SK-N-SH (cell line): ENCODE measurements around the gene PAXX. TPM values are rescaled to one million over a fixed set of nuclear protein-coding genes. Genes with fewer than 3 reads are reported as not detected.

Experiments
- CTCF ChIA-PET: fragments of 300-600, 350-600 bp; formaldehyde crosslinking; extraction: SDS; loops from one replicate; lab custom pipeline; 2021; lab: Yijun Ruan, JAX
- POLR2A ChIA-PET: fragments of 350-600 bp; sonication (Branson Sonifier 250); formaldehyde crosslinking; extraction: SDS; loops from one replicate; lab custom pipeline; 2020; ENCODE audit warnings: antibody characterized with exemption, inconsistent platforms; lab: Yijun Ruan, JAX
- DNase-seq: peaks from one replicate; pipeline ENCODE4 v3.0.0; 2012
- H2AFZ ChIP-seq: fragments of 200-600 bp; sonication (generic); 2 replicates; pipeline ENCODE4 v1.8.1; 2016; ENCODE audit warnings: antibody characterized with exemption, mild to moderate bottlenecking, low read depth
- H3F3A ChIP-seq: fragments of 200-600 bp; sonication (generic); replicated peaks from 2 replicates; pipeline ENCODE3; 2016; ENCODE audit warnings: antibody characterized with exemption, mild to moderate bottlenecking; ENCODE audit not compliant: insufficient read depth
- H3K27ac ChIP-seq, 2 experiments: fragments of 200-500 bp in 1 of 2; fragments of 200-600 bp in 1 of 2; sonication (Bioruptor generic) in 1 of 2; sonication (generic), shearing (Covaris generic) in 1 of 2; 2 replicates each; pipeline versions ENCODE4 v1.5.1 to v1.6.1; 2014 to 2016; ENCODE audit warnings: low read depth in 2 of 2, inconsistent platforms in 1 of 2, low read length in 1 of 2, mild to moderate bottlenecking in 1 of 2, mixed read lengths in 1 of 2
- H3K27me3 ChIP-seq: fragments of 200-600 bp; sonication (generic), shearing (Covaris generic); 2 replicates; pipeline ENCODE4 v1.6.1; 2016; ENCODE audit warnings: mixed run types; ENCODE audit not compliant: insufficient read depth
- H3K36me3 ChIP-seq, 2 experiments: fragments of 200-500 bp in 1 of 2; fragments of 200-600 bp in 1 of 2; sonication (Bioruptor generic) in 1 of 2; sonication (generic) in 1 of 2; replicated peaks in 1 of 2; 2 replicates each; pipeline versions ENCODE3 to v1.5.1; 2014 to 2016; ENCODE audit warnings: low read length in 1 of 2, mild to moderate bottlenecking in 1 of 2; ENCODE audit not compliant: insufficient read depth in 2 of 2, control insufficient read depth in 1 of 2
- H3K4me1 ChIP-seq, 2 experiments: fragments of 200-500 bp in 1 of 2; fragments of 200-600 bp in 1 of 2; sonication (Bioruptor generic) in 1 of 2; sonication (generic), shearing (Covaris generic) in 1 of 2; 2 replicates each; pipeline versions ENCODE4 v1.5.1 to v1.6.1; 2014 to 2016; ENCODE audit warnings: low read depth in 1 of 2, low read length in 1 of 2, mixed run types in 1 of 2; ENCODE audit not compliant: insufficient read depth in 2 of 2, control insufficient read depth in 1 of 2
- H3K4me2 ChIP-seq: fragments of 200-600 bp; sonication (generic), shearing (Covaris generic); 2 replicates; pipeline ENCODE4 v1.6.1; 2017; ENCODE audit warnings: mixed run types
- H3K4me3 ChIP-seq, 2 experiments: fragments of 200-500 bp in 1 of 2; fragments of 200-600 bp in 1 of 2; sonication (Bioruptor generic) in 1 of 2; sonication (generic), shearing (Covaris generic) in 1 of 2; 2 replicates each; pipeline versions ENCODE4 v1.5.1 to v1.8.1; 2014 to 2016; ENCODE audit warnings: low read depth in 2 of 2, inconsistent platforms in 1 of 2, low read length in 1 of 2, mild to moderate bottlenecking in 1 of 2, mixed read lengths in 1 of 2, moderate library complexity in 1 of 2
- H3K79me2 ChIP-seq: fragments of 200-600 bp; sonication (generic); 2 replicates; pipeline ENCODE4 v1.8.1; 2017; ENCODE audit warnings: mild to moderate bottlenecking; ENCODE audit not compliant: insufficient read depth
- H3K9ac ChIP-seq: fragments of 200-600 bp; sonication (generic); 2 replicates; pipeline ENCODE4 v1.6.1; 2017; ENCODE audit warnings: mixed run types
- H3K9me2 ChIP-seq: fragments of 200-600 bp; sonication (generic); 2 replicates; pipeline ENCODE4 v1.6.1; 2017; ENCODE audit warnings: mixed run types
- H3K9me3 ChIP-seq: fragments of 200-600 bp; sonication (generic); 2 replicates; pipeline ENCODE4 v1.6.1; 2017; ENCODE audit warnings: mixed run types, mild to moderate bottlenecking, moderate library complexity
- H4K20me1 ChIP-seq: fragments of 200-600 bp; sonication (generic); 2 replicates; pipeline ENCODE4 v1.6.1; 2017; ENCODE audit warnings: mild to moderate bottlenecking, mixed run types; ENCODE audit not compliant: insufficient read depth
- CHD2 ChIP-seq: fragments of 150-350 bp; IDR thresholded peaks from 2 replicates; pipeline ENCODE4 v1.6.1; 2018; ENCODE audit warnings: low read length; ENCODE audit not compliant: partially characterized antibody
- CTCF ChIP-seq: fragments of 200-600 bp; sonication (generic); IDR thresholded peaks from 2 replicates; pipeline ENCODE4 v1.6.1; 2017; ENCODE audit warnings: antibody characterized with exemption, mild to moderate bottlenecking, moderate library complexity
- EP300 ChIP-seq, 2 experiments: IDR thresholded peaks; 2 replicates each; pipeline versions ENCODE4 v1.4.0 to v1.6.1; 2012; ENCODE audit warnings: borderline replicate concordance in 1 of 2, low read depth in 1 of 2, low read length in 1 of 2
- FOSL2 ChIP-seq: IDR thresholded peaks from 2 replicates; pipeline ENCODE4 v1.4.0; 2012; ENCODE audit warnings: low read depth, mild to moderate bottlenecking, moderate library complexity, borderline replicate concordance
- MAX ChIP-seq: IDR thresholded peaks from 2 replicates; pipeline ENCODE4 v1.4.0; 2012; ENCODE audit warnings: low read depth
- NRF1 ChIP-seq: IDR thresholded peaks from 2 replicates; pipeline ENCODE4 v1.6.1; 2012; ENCODE audit warnings: low read depth, mild to moderate bottlenecking, low read length
- RAD21 ChIP-seq: IDR thresholded peaks from 2 replicates; pipeline ENCODE4 v1.6.1; 2012; ENCODE audit warnings: mild to moderate bottlenecking, low read length
- RCOR1 ChIP-seq: fragments of 150-350 bp; IDR thresholded peaks from 2 replicates; pipeline ENCODE4 v1.6.1; 2017; ENCODE audit warnings: antibody characterized with exemption, low read length
- SIN3A ChIP-seq: IDR thresholded peaks from 2 replicates; pipeline ENCODE4 v1.6.1; 2012; ENCODE audit warnings: low read depth, mild to moderate bottlenecking, low read length, moderate library complexity, borderline replicate concordance
- SMC3 ChIP-seq: IDR thresholded peaks from 2 replicates; pipeline ENCODE4 v1.6.1; 2012; ENCODE audit warnings: low read depth, low read length, improper control_type of control experiment
- TCF12 ChIP-seq: IDR thresholded peaks from 2 replicates; pipeline ENCODE4 v1.4.0; 2012
- WGBS: methylation state at CpG from one replicate; pipeline ENCODE4 v1.1.6; 2017; ENCODE audit warnings: low lambda C conversion rate; 5-methylcytosine and 5-hydroxymethylcytosine counted together
- polyA plus RNA-seq, 3 experiments: library from polyadenylated mRNA; depleted of rRNA; stranded (reverse); fragments of >200 nt; gene quantifications; 2 replicates each; pipeline ENCODE4 v1.2.3, GENCODE V29; 2012

PAXX gene
- polyA plus RNA-seq, 1 of the 3 experiments (the other 2 are of a cell fraction) = 52.9 TPM

- Histone ChIP-seq H3K4me1 (peaks cover 5 to 49% of the 10 kb centered on the region in 2 experiments; a peak in 1 of 4 replicates), H3F3A (no peaks in the 10 kb centered on the region), H3K4me2 (peak overlapping the region; percentile 99), H3K4me3 (peak overlapping the region; percentile 62 to 73; a peak in 3 of 4 replicates), H3K79me2 (0 out of 2 replicates have a peak, but pooled peaks cover 3% of the 10 kb centered on the region), H4K20me1 (no peaks in the 10 kb centered on the region), H3K36me3 (no peaks in the 10 kb centered on the region), H3K9me3 (no peaks in the 10 kb centered on the region), H3K9ac (no peak overlapping the region), H3K27ac (no peak overlapping the region; a peak in 1 of 4 replicates), H2AFZ (no peak overlapping the region), H3K27me3 (no peaks in the 10 kb centered on the region), H3K9me2 (no peaks in the 10 kb centered on the region)
- 29% methylated on average over 12 of the region's 19 CpGs for WGBS
- ChIA-PET POLR2A (interaction anchor here (0.7 to 1.4 kb wide), 4 partner anchors 27 to 81 kb away, joined by 3 to 5 read pairs (median 4); no protein-coding TSS in a partner anchor), CTCF (interaction anchor here (0.6 to 15.1 kb wide), 59 partner anchors 8 to 358 kb away, joined by 3 to 350 read pairs (median 4); partner anchors contain the start of genes AJM1, C8G, CLIC3 and CYSRT1)
- DNase-seq = peak; percentile 90
- TF ChIP-seq RCOR1 (0 out of 2 replicates have a peak, but pooled peaks have one; percentile 34), MAX (no peak), EP300 (IDR thresholded peaks at IDR 0.05; ENCODE audit: borderline replicate concordance in 1 of 2, low read depth in 1 of 2, low read length in 1 of 2) (no peak), CTCF (peak; percentile 94), NRF1 (no peak), FOSL2 (no peak), SMC3 (peak; percentile 51), CHD2 (no peak), SIN3A (no peak), RAD21 (peak; percentile 56), TCF12 (no peak)
Measured at GRCh38 chr9:137029058-137029936, 37.1 kb downstream of the PAXX start.

- H3K27ac ChIP-seq = no peak overlapping the region
- no peak for DNase-seq
- H3K4me1 ChIP-seq = peaks cover 5 to 54% of the 10 kb centered on the region in 2 experiments; a peak in 1 of 4 replicates
- H3K9me3 ChIP-seq = no peaks in the 10 kb centered on the region
- H3K79me2 ChIP-seq = 0 out of 2 replicates have a peak, but pooled peaks cover 3% of the 10 kb centered on the region
- peaks cover 2% of the 10 kb centered on the region for H3F3A ChIP-seq
- POLR2A ChIA-PET = interaction anchor here (0.7 to 1.4 kb wide), 3 partner anchors 37 to 82 kb away, joined by 3 to 5 read pairs (median 4); no protein-coding TSS in a partner anchor
- no peak overlapping the region for H2AFZ ChIP-seq
- no peak overlapping the region for H3K9ac ChIP-seq
- H3K4me3 ChIP-seq = no peak overlapping the region
- TF ChIP-seq SIN3A = no peak
- no peaks in the 10 kb centered on the region for H4K20me1 ChIP-seq
- no peaks in the 10 kb centered on the region for H3K36me3 ChIP-seq
- CTCF ChIA-PET = interaction anchor here (0.7 to 15.1 kb wide), 44 partner anchors 9 to 301 kb away, joined by 3 to 350 read pairs (median 6); partner anchors contain the start of genes AJM1, C8G, CLIC3 and CYSRT1
- H3K27me3 ChIP-seq = no peaks in the 10 kb centered on the region
- no peaks in the 10 kb centered on the region for H3K9me2 ChIP-seq
- H3K4me2 ChIP-seq = no peak overlapping the region
- WGBS = 77% methylated on average over 7 of the region's 15 CpGs
Measured at GRCh38 chr9:137030006-137030405, 37.8 kb downstream of the PAXX start.
